Lung (tissue), 13 donors: ENCODE results near the gene AKT2. TPM values are rescaled to one million over a fixed set of nuclear protein-coding genes. Genes with fewer than 3 reads are reported as not detected.
A peak's percentile ranks its signal among the peaks of the same experiment; 100 is the strongest.

Experiments used
- ATAC-seq: fragments of 200-7000 bp; cut with Tn5 transposase; one replicate; pipeline ENCODE4 v1.9.1; 2020; ENCODE audit warnings: moderate number of reproducible peaks; ENCODE audit not compliant: insufficient read depth, low FRiP score
- DNase-seq, 3 donors: peaks; one replicate each; pipeline ENCODE4 v3.0.0-alpha.2; 2013 to 2017
- H3K27ac ChIP-seq, 2 donors: one replicate each; pipeline ENCODE4 v1.5.1; 2013; ENCODE audit warnings: mild to moderate bottlenecking in 2 of 2, moderate library complexity in 2 of 2, control low read depth in 1 of 2, inconsistent platforms in 1 of 2, low read depth in 1 of 2, low read length in 1 of 2
- H3K27me3 ChIP-seq, 3 donors: one replicate each; pipeline ENCODE4 v1.5.1; 2013; ENCODE audit warnings: low read length in 2 of 3; ENCODE audit not compliant: control insufficient read depth in 3 of 3, insufficient read depth in 3 of 3
- H3K36me3 ChIP-seq, 4 donors: one replicate each; pipeline ENCODE4 v1.5.1; 2013; ENCODE audit warnings: low read length in 4 of 4, mild to moderate bottlenecking in 1 of 4, moderate library complexity in 1 of 4; ENCODE audit not compliant: control insufficient read depth in 4 of 4, insufficient read depth in 4 of 4
- H3K4me1 ChIP-seq, 5 donors: one replicate each; pipeline ENCODE4 v1.5.1; 2013; ENCODE audit warnings: low read length in 5 of 5, mild to moderate bottlenecking in 2 of 5, moderate library complexity in 1 of 5; ENCODE audit not compliant: control insufficient read depth in 5 of 5, insufficient read depth in 5 of 5
- H3K4me3 ChIP-seq: one replicate; pipeline ENCODE4 v1.5.1; 2013; ENCODE audit warnings: mild to moderate bottlenecking, control low read depth, moderate library complexity
- H3K9ac ChIP-seq, 2 donors: one replicate each; pipeline ENCODE4 v1.5.1; 2013; ENCODE audit warnings: low read length in 2 of 2, control low read depth in 1 of 2; ENCODE audit not compliant: insufficient read depth in 1 of 2
- H3K9me3 ChIP-seq, 4 donors: one replicate each; pipeline ENCODE4 v1.5.1; 2013; ENCODE audit warnings: low read length in 3 of 4, mild to moderate bottlenecking in 1 of 4, moderate library complexity in 1 of 4; ENCODE audit not compliant: control insufficient read depth in 4 of 4, insufficient read depth in 3 of 4
- WGBS, 2 donors: extraction: QIAGEN DNeasy Blood & Tissue Kit; methylation state at CpG; one replicate each; pipeline ENCODE4 v1.1.7; 2013; 5-methylcytosine and 5-hydroxymethylcytosine counted together
- polyA plus RNA-seq, 2 donors: library from polyadenylated mRNA; stranded (reverse); fragments of 200-250 nt; gene quantifications; one replicate each; pipeline ENCODE4 v1.2.1, GENCODE V29; 2013
- small RNA-seq: library from RNA; depleted of rRNA; stranded (forward); fragments of <200 nt; gene quantifications from one replicate; pipeline ENCODE3, GENCODE V24; 2014; ENCODE audit warnings: low replicate concordance
- total RNA-seq, 2 donors: library from RNA; depleted of rRNA in 1 of 2; stranded (reverse); fragments of >200 nt in 1 of 2; gene quantifications; one replicate each; pipeline ENCODE4 v1.2.1, GENCODE V29; 2014 to 2021
- TF ChIP-seq, protein P1 (sequence below): IDR thresholded peaks from 2 replicates; pipeline ENCODE4 v1.5.1; 2012; ENCODE audit warnings: mild to moderate bottlenecking; ENCODE audit errors: control extremely low read depth, extremely low read depth
- donor health status: control.
- donor health status: control.
- donor health status: Bipolar disorder and iron deficiency.
- donor health status: healthy.
- donor health status: DM: yes; HTN: yes; CAD: no.

The AKT2 gene
- total and polyA plus RNA-seq, 4 donors = 62.3 to 138 (median 93.1) TPM

DNA sequence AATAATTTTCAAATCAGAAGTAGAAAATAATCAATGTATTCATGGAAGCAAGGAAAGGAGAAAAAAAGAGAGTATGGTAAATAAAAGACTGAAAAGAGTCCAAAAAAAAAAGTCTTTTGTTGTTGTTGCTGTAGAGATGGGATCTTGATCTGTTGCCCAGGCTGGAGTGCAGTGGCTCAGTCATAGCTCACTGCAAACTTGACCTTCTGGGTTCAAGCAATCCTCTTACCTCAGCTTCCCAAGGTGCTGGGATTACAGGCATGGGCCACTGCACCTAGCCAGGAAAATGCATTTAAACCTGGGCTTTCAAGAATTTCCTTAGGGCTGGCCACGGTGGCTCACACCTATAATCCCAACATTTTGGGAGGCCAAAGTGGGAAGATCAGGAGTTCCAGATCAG, 100.9 kb downstream of the AKT2 start:
- TF ChIP-seq, protein P1, sequence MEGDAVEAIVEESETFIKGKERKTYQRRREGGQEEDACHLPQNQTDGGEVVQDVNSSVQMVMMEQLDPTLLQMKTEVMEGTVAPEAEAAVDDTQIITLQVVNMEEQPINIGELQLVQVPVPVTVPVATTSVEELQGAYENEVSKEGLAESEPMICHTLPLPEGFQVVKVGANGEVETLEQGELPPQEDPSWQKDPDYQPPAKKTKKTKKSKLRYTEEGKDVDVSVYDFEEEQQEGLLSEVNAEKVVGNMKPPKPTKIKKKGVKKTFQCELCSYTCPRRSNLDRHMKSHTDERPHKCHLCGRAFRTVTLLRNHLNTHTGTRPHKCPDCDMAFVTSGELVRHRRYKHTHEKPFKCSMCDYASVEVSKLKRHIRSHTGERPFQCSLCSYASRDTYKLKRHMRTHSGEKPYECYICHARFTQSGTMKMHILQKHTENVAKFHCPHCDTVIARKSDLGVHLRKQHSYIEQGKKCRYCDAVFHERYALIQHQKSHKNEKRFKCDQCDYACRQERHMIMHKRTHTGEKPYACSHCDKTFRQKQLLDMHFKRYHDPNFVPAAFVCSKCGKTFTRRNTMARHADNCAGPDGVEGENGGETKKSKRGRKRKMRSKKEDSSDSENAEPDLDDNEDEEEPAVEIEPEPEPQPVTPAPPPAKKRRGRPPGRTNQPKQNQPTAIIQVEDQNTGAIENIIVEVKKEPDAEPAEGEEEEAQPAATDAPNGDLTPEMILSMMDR = no peak

More for the DNA sequence above, 100.9 kb downstream of the AKT2 start:
- ATAC-seq (no peak), DNase-seq (no peak)
- no peaks in the 10 kb centered on the region for H3K27me3 ChIP-seq
- no peak overlapping the region for H3K27ac ChIP-seq
- no peaks in the 10 kb centered on the region for H3K36me3 ChIP-seq
- no peak overlapping the region for H3K4me3 ChIP-seq
- H3K4me1 ChIP-seq = no peaks in the 10 kb centered on the region
- H3K9ac ChIP-seq = no peak overlapping the region
- no peaks in the 10 kb centered on the region for H3K9me3 ChIP-seq
- WGBS, 2 donors = 92 to 100% methylated on average over 1 of the region's 1 CpG

Small RNAs within 50 kb of the gene (small RNA-seq; reads per million reads assigned to genes)
- gene MIR641 (4.8 reads per million, percentile 94 among the genes with 10 or more reads in this experiment), gene RNU6-945P (not detected)

Other genes starting within 250 kb of the AKT2 start
- 10 to 100 TPM; 17.9 to 39.8 TPM for gene ZNF780B, start 229.1 kb downstream of the AKT2 start, total RNA-seq
- 10 to 100 TPM in 1 of 2 donors, 1 to 10 TPM in 1; 4.7 to 14.7 TPM for gene ZNF780B, start 229.1 kb downstream of the AKT2 start, polyA plus RNA-seq
- gene ZNF780A, start 194.4 kb downstream of the AKT2 start, total RNA-seq = 10 to 100 TPM; 17.6 to 22.5 TPM
- gene ZNF780A, start 194.4 kb downstream of the AKT2 start, polyA plus RNA-seq = 10 to 100 TPM; 10.4 to 32.9 TPM
- gene MAP3K10, start 93.9 kb downstream of the AKT2 start, total RNA-seq = 10 to 100 TPM in 1 of 2 donors, 1 to 10 TPM in 1; 4.4 to 18.0 TPM
- gene MAP3K10, start 93.9 kb downstream of the AKT2 start, polyA plus RNA-seq = 10 to 100 TPM in 1 of 2 donors, 1 to 10 TPM in 1; 6.9 to 15.7 TPM
- not detected for gene TTC9B, start 67.0 kb downstream of the AKT2 start, total RNA-seq
- not detected for gene TTC9B, start 67.0 kb downstream of the AKT2 start, polyA plus RNA-seq
- under 1 TPM; 0.52 to 0.68 TPM for gene CCNP, start 58.7 kb downstream of the AKT2 start, total RNA-seq
- gene CCNP, start 58.7 kb downstream of the AKT2 start, polyA plus RNA-seq = under 1 TPM; 0.07 to 0.28 TPM
- 10 to 100 TPM in 1 of 2 donors, 1 to 10 TPM in 1; 9.8 to 18.0 TPM for gene C19orf47, start 63.1 kb upstream of the AKT2 start, total RNA-seq
- 10 to 100 TPM; 11.7 to 26.3 TPM for gene C19orf47, start 63.1 kb upstream of the AKT2 start, polyA plus RNA-seq
- 100 to 1,000 TPM; 257 to 407 TPM for gene PLD3, start 63.4 kb upstream of the AKT2 start, total RNA-seq
- 100 to 1,000 TPM; 205 to 219 TPM for gene PLD3, start 63.4 kb upstream of the AKT2 start, polyA plus RNA-seq
- under 1 TPM in 1 of 2 donors, not detected in 1; 0.43 TPM for gene HIPK4, start 104.8 kb upstream of the AKT2 start, total RNA-seq
- gene HIPK4, start 104.8 kb upstream of the AKT2 start, polyA plus RNA-seq = under 1 TPM; 0.10 to 0.22 TPM
- gene PRX, start 128.0 kb upstream of the AKT2 start, total RNA-seq = 10 to 100 TPM; 25.6 to 43.8 TPM
- gene PRX, start 128.0 kb upstream of the AKT2 start, polyA plus RNA-seq = 10 to 100 TPM; 16.9 to 30.1 TPM
- gene SERTAD1, start 140.6 kb upstream of the AKT2 start, total RNA-seq = 10 to 100 TPM; 10.8 to 25.1 TPM
- gene SERTAD1, start 140.6 kb upstream of the AKT2 start, polyA plus RNA-seq = 10 to 100 TPM; 23.3 to 37.9 TPM
- gene SERTAD3, start 159.0 kb upstream of the AKT2 start, total RNA-seq = 10 to 100 TPM; 33.0 to 37.5 TPM
- gene SERTAD3, start 159.0 kb upstream of the AKT2 start, polyA plus RNA-seq = 10 to 100 TPM; 28.9 to 34.6 TPM
- gene BLVRB, start 180.4 kb upstream of the AKT2 start, total RNA-seq = 100 to 1,000 TPM; 135 to 190 TPM
- 100 to 1,000 TPM; 331 to 413 TPM for gene BLVRB, start 180.4 kb upstream of the AKT2 start, polyA plus RNA-seq
- gene SPTBN4, start 181.7 kb upstream of the AKT2 start, total RNA-seq = under 1 TPM; 0.68 to 0.80 TPM
- gene SPTBN4, start 181.7 kb upstream of the AKT2 start, polyA plus RNA-seq = under 1 TPM; 0.58 to 0.75 TPM